ENCODE measurements around the gene CEP95. TPM values are rescaled to one million over a fixed set of nuclear protein-coding genes. Genes with fewer than 3 reads are reported as not detected.
"Not testable (repeated sequence)": the region's sequence is repeated elsewhere in the genome, so short reads cannot be mapped to it uniquely, and the experiment has no call there.

Gene CEP95
- total RNA-seq, 4 donors from 2014 or later, result 18.6 to 52.0 (median 33.2) TPM

GRCh38 chr17:64460955-64461354 is 45.8 kb upstream of the CEP95 start:
- WGBS, 2 donors (ENCODE audit: low coverage in 1 of 2), result 56 to 82% methylated on average over 2 to 7 of the region's 8 CpGs
- H3K9me3 ChIP-seq, result no peaks in the 10 kb centered on the region
- no peak overlapping the region for H3K27ac ChIP-seq
- no peak overlapping the region for H3K4me3 ChIP-seq
- H3K27me3 ChIP-seq, result no peaks in the 10 kb centered on the region
- no peak for TF ChIP-seq CTCF (IDR thresholded peaks at IDR 0.05)
- no peak for TF ChIP-seq POLR2AphosphoS5 (IDR thresholded peaks at IDR 0.05)
- TF ChIP-seq EP300 (IDR thresholded peaks at IDR 0.05), result no peak
- TF ChIP-seq POLR2A (IDR thresholded peaks at IDR 0.05), result no peak
- no peak for ATAC-seq
- no peaks in the 10 kb centered on the region for H3K4me1 ChIP-seq
- H3K36me3 ChIP-seq, result no peaks in the 10 kb centered on the region

- TF ChIP-seq POLR2A (IDR thresholded peaks at IDR 0.05) (no peak), CTCF (IDR thresholded peaks at IDR 0.05) (no peak), EP300 (IDR thresholded peaks at IDR 0.05) (no peak), POLR2AphosphoS5 (IDR thresholded peaks at IDR 0.05) (no peak)
- ATAC-seq, result no peak
- Histone ChIP-seq H3K36me3 (no peaks in the 10 kb centered on the region), H3K9me3 (no peaks in the 10 kb centered on the region), H3K4me1 (no peaks in the 10 kb centered on the region), H3K27ac (no peak overlapping the region), H3K4me3 (no peak overlapping the region), H3K27me3 (no peaks in the 10 kb centered on the region)
- WGBS, 2 donors (ENCODE audit: low coverage in 1 of 2), result 45 to 49% methylated on average over 6 of the region's 6 CpGs
Observed at GRCh38 chr17:64461788-64462187, 45.0 kb upstream of the CEP95 start.

- WGBS, 2 donors (ENCODE audit: low coverage in 1 of 2), result 41 to 62% methylated on average over 4 to 8 of the region's 9 CpGs
- TF ChIP-seq EP300 (IDR thresholded peaks at IDR 0.05), result no peak
- no peak for TF ChIP-seq POLR2AphosphoS5 (IDR thresholded peaks at IDR 0.05)
- TF ChIP-seq POLR2A (IDR thresholded peaks at IDR 0.05), result no peak
- no peak for TF ChIP-seq CTCF (IDR thresholded peaks at IDR 0.05)
- ATAC-seq, result no peak
Observed at GRCh38 chr17:64466019-64466735, 40.6 kb upstream of the CEP95 start.

GRCh38 chr17:64466834-64467233 is 39.9 kb upstream of the CEP95 start:
- H3K27me3 ChIP-seq, H3K27ac ChIP-seq, H3K36me3 ChIP-seq, H3K4me1 ChIP-seq, H3K9me3 ChIP-seq, ATAC-seq, H3K4me3 ChIP-seq: not testable (repeated sequence)
- WGBS, 2 donors (ENCODE audit: low coverage in 1 of 2), result 74 to 86% methylated on average over 1 of the region's 1 CpG

More at GRCh38 chr17:64466019-64466735, 40.6 kb upstream of the CEP95 start:
- Histone ChIP-seq H3K4me3 (no peak overlapping the region), H3K27ac (no peak overlapping the region), H3K27me3 (no peaks in the 10 kb centered on the region), H3K4me1 (no peaks in the 10 kb centered on the region), H3K36me3 (no peaks in the 10 kb centered on the region), H3K9me3 (no peaks in the 10 kb centered on the region)

- no peaks in the 10 kb centered on the region for H3K9me3 ChIP-seq
- 54 to 74% methylated on average over 3 of the region's 4 CpGs for WGBS, 2 donors (ENCODE audit: low coverage in 1 of 2)
- H3K4me3 ChIP-seq, result no peak overlapping the region
- TF ChIP-seq POLR2AphosphoS5 (IDR thresholded peaks at IDR 0.05), result no peak
- no peak for TF ChIP-seq POLR2A (IDR thresholded peaks at IDR 0.05)
- TF ChIP-seq CTCF (IDR thresholded peaks at IDR 0.05), result no peak
- TF ChIP-seq EP300 (IDR thresholded peaks at IDR 0.05), result no peak
- H3K36me3 ChIP-seq, result no peaks in the 10 kb centered on the region
- no peak for ATAC-seq
- H3K27ac ChIP-seq, result no peak overlapping the region
- H3K27me3 ChIP-seq, result no peaks in the 10 kb centered on the region
- no peaks in the 10 kb centered on the region for H3K4me1 ChIP-seq
Observed at GRCh38 chr17:64470625-64471024, 36.2 kb upstream of the CEP95 start.
